GM21381 (cell line): ENCODE data around the gene RAP1GDS1.
"Not testable (repeated sequence)": the region's sequence is repeated elsewhere in the genome, so short reads cannot be mapped to it uniquely, and the experiment has no call there.

Source experiments
- ATAC-seq: cut with Tn5 transposase; IDR thresholded peaks from one replicate; pipeline ENCODE4 v1.9.1; 2021; ENCODE audit warnings: mild to moderate bottlenecking, moderate library complexity; ENCODE audit not compliant: unreplicated experiment

RAP1GDS1 gene

GRCh38 chr4:98287328-98287727 lies 26.1 kb downstream of the RAP1GDS1 start:
- no peak for ATAC-seq

- not testable (repeated sequence) for ATAC-seq
Measured at GRCh38 chr4:98288671-98289070, 27.5 kb downstream of the RAP1GDS1 start.

GRCh38 chr4:98289375-98289774 lies 28.2 kb downstream of the RAP1GDS1 start:
- ATAC-seq: peak; percentile 71

- no peak for ATAC-seq
Measured at GRCh38 chr4:98290511-98290910, 29.3 kb downstream of the RAP1GDS1 start.

- no peak for ATAC-seq
Measured at GRCh38 chr4:98293104-98293887, 32.1 kb downstream of the RAP1GDS1 start.

- ATAC-seq: no peak
Measured at GRCh38 chr4:98298022-98298421, 36.8 kb downstream of the RAP1GDS1 start.

- ATAC-seq: no peak
Measured at GRCh38 chr4:98300706-98301105, 39.5 kb downstream of the RAP1GDS1 start.

GRCh38 chr4:98305576-98305975 lies 44.4 kb downstream of the RAP1GDS1 start:
- ATAC-seq: no peak

GRCh38 chr4:98310867-98311266 lies 49.7 kb downstream of the RAP1GDS1 start:
- no peak for ATAC-seq

- ATAC-seq: no peak
Measured at GRCh38 chr4:98311656-98312055, 50.5 kb downstream of the RAP1GDS1 start.

- no peak for ATAC-seq
Measured at GRCh38 chr4:98314791-98315565, 53.8 kb downstream of the RAP1GDS1 start.

GRCh38 chr4:98318521-98318920 lies 57.3 kb downstream of the RAP1GDS1 start:
- ATAC-seq: no peak

- no peak for ATAC-seq
Measured at GRCh38 chr4:98319021-98319420, 57.8 kb downstream of the RAP1GDS1 start.

- ATAC-seq: no peak
Measured at GRCh38 chr4:98326168-98326567, 65.0 kb downstream of the RAP1GDS1 start.

GRCh38 chr4:98327694-98328093 lies 66.5 kb downstream of the RAP1GDS1 start:
- no peak for ATAC-seq

- ATAC-seq: not testable (repeated sequence)
Measured at GRCh38 chr4:98329879-98330640, 68.9 kb downstream of the RAP1GDS1 start.

GRCh38 chr4:98332017-98332416 lies 70.8 kb downstream of the RAP1GDS1 start:
- no peak for ATAC-seq

GRCh38 chr4:98334461-98334860 lies 73.3 kb downstream of the RAP1GDS1 start:
- no peak for ATAC-seq

- ATAC-seq: no peak
Measured at GRCh38 chr4:98338761-98339438, 77.7 kb downstream of the RAP1GDS1 start.

- ATAC-seq: no peak
Measured at GRCh38 chr4:98341309-98341708, 80.1 kb downstream of the RAP1GDS1 start.

- no peak for ATAC-seq
Measured at GRCh38 chr4:98343626-98344025, 82.4 kb downstream of the RAP1GDS1 start.
